Measurements from ENCODE around the gene GRIFIN.

The GRIFIN gene

GRCh38 chr7:2512179-2512661, 36.0 kb upstream of the GRIFIN start:
- DNase-seq = no peak

DNA sequence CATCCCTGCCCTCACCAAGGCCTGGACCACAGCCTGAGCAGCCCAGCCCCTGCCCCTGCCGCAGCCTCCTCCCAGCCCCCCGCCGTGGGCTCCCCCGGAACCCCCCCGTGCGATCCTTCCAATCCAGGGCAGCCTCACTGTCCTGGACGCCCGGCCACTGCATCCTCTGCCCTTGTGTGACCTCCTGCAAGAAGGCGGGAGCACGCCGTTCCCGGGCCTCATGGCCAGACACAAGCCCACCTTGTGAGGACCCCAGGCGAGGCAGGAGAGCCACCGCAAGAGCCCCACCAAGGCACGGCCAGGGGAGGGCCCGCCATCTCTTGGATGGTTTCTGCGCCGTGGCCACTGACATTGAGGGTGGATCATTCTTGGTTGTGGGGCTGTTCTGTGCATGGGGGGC, 35.6 kb upstream of the GRIFIN start:
- no peak for DNase-seq

DNA sequence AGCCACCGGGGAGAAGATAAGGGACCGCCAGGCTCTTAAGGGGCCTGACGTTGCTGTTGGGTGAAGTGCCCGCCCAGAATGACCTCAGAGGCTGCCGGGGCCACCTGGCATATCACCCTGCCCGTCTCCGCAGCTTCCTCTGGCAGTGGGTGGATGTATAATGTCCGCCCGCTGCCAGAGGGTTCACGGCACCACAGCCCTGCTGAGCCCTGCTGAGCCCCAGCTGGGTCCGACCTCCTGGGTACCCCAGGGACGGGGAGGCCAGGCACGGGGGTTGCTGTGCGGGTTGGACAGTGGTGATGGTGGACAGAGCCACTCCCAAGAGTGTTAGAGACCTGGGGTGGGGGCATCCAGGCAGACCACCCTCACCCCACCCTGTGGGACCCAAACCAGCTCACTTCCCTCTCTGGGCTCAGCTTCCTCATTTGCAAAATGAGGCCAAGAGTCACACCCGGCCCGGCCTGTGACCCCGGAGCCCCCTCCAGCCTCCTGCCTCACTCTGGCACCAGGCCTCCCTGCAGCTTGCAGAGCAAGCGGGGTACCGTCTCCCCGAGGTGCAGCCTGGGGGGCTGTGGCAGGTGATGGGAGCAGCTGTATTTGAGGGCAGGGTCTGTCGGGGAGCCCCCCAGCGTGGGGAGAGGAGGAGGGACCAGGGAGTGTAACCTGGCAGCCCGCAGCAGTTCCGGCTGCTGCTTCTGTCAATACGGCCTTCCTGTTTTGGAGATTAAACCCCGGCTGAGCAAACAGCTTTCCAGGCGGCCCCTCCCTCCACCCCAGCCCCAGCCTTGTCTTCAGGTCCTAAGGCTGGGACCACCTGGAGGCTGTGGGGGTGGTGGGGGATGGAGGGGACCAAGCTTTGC, 34.9 kb upstream of the GRIFIN start:
- DNase-seq = no peak

DNA sequence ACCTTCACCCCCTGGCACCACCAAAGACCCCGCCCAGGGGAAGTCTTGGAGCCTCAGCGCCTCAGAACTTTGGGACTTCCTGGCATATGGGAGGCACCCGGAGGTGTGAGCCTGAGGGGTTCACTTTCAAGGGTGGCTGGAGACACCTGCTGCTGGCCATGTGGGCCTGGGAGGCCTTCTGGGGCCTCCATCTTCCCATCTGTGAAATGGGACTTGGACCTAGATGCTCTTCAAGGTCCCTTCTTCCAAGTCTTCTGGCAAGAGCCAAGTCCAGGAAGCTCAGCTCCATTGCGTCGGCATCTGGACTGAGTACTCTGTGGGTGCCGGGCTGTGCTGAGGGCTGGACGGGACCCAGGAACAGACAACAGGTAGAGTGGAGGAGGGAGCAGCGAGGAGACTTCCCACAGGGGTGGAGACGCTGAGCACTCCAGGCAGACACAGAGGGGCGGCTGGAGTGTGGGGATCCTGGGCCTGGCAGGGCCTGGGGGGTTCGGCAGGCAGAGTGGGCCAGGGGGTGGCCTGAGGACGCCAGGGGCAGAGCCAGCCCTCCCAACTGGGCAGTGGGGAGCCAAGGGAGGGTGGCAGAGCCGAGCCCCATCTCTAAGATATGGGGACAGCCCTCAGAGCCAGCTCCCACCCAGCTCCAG, 34.1 kb upstream of the GRIFIN start:
- DNase-seq = no peak

DNA sequence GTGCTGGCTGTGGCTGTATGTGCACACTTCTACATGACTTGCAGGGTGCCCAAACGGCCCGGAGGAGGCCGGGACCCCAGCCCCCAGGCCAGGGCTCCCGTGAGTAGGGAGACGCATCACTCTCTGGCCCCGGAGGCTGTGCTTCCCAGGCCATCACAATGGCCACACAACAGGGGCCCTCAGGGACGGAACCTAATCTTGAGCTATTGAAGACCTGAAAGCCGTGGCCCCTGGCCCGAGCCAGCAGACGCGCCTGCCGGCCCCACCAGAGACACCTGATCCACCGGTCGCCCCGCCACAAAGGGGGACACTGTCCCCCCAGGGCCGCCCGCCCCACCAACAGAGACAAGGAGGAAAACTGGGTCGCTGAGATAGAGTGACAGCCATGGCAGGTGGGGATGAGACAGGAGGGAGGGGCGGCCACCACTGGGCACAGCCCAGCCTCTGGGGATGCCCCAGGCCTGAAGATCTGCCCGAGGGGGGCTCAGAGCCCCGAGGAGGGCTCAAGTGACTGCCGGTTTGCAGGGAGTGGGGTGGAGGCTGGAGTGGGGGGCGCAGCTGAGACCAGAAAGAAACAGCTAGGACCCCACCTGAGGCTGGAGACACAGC, 33.2 kb upstream of the GRIFIN start:
- no peak for DNase-seq

- DNase-seq = no peak
Observed at GRCh38 chr7:2508327-2509215, 32.4 kb upstream of the GRIFIN start.

DNA sequence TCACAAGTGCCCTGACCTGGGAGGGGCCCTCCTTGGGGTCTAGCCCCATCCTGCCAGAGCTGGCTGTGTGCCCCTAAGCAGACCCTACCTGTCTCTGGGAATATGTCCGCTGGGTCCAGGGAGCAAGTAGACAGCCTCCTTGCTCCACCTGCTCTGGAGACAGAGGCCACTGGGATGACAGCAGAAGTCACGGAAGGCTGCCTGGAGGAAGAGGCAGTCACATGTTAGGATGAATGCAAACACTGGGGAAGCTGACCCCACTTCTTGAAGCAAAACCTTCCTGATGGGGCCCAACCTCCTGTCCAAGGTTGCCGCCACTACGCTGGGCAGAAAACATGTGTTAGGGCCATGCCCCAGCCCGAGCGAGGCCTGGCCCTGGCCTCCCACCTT, 31.7 kb upstream of the GRIFIN start:
- no peak for DNase-seq

DNA sequence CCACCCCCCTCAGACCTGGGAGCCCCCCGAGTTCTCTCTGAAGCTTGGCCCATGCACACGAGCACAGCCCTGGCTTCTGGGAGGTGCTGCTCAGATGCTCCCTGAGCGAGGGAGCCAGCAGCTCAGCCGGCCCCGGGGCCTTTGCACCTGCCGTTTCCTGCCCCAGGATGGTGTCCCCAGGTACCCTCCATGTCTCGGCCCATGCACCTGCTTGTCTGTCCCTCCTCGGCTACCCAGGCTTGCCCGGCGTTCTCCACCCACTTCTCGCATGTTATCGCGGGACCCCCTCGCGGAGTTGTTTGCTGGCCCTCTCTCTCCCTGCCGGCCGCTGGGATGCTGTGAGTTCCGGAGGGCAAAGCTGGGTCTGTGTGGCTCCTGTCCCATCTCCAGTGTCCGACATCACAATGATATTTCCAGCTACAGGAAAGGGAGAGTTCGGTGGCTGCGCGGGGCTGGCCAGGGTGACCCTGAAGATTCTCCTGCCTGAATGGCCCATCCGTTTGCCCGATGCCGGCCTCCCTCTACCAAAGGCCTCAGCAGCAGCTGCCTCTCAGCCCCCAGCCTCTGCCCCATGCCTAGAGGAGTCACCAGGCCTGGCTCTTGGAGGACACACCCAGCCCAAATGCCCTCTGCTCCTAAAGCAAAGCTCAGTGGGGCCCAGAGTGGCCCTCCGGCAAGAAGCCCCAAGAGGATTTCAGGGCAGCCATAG, 31.2 kb upstream of the GRIFIN start:
- DNase-seq = no peak

DNA sequence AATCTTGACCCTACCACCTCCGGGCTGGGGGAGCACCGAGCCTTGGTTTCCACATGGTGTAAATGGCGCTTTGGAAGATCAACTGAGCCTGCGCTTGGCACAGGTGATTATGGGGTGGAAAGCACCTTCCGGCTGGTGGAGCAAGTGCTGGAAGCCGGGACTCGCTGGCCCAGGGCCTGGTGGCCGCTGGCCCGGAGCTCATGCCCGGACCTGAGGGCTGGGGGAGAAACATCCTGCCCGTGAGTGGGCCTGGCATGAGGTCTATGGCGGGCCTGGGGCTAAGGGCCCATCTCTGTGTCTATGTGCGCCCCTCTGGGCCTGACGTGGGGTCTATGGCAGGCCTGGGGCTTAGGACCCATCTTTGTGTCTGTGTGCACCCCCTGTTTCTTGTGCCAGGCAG, 29.2 kb upstream of the GRIFIN start:
- no peak for DNase-seq

DNA sequence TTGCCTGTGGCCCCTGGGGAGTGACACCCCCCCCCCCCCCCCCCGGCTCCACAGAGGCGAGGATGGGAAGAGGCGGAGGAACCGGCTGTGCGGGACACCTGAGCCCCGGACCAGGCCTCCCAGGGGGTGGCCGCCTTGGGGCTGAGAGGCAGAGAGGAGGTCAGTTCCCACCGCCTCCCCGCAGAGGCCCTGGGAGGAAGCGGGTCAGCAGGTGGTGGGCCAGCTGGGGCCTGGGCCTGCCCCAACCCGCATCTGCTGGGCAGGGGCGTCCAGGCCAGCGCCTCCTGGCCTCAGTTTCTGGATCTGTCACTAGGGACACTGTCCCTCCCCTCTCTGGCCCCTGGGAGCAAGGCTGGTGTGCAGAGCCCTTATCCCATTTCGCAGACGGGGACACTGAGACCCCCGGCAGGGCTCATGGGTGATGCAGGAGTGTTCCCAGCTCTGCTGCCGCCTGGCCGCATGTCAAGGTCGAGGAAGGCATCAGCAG, 28.7 kb upstream of the GRIFIN start:
- no peak for DNase-seq

DNA sequence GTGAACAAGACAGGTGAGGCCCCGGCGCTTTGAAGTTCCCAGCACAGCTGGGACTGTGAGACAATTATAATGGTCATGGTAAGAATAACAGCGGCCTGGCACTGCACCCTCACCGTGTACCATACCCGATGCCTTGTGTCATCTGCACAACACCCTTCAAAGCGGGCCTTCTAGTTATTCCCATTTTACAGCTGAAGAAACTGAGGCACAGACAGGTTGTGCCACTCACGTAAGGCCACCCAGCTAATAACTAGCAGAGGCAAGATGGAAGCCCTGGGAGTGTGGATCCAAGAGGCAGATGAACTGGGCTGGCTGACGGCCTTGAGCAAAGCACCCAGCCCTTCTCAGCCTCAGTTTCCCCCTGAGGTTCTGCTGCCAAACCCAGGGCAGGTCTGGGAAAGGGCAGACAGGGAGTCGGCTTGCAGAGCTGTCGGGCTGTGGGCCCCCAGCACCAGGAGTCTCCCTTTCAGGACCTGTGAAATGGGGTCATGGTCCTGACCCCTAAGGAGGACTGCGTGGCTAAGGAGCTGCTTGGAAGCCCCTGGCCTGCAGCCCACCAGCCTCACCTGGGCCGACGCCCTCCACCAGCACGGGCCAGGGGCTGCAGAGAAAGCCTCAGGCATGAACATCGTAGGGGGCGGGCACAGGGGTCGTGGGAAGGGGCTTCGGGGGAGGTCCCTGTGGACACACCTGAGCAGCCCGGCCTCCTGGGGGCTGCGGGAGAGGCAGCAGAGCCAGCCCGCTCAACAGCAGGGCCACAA, 28.1 kb upstream of the GRIFIN start:
- DNase-seq = no peak

DNA sequence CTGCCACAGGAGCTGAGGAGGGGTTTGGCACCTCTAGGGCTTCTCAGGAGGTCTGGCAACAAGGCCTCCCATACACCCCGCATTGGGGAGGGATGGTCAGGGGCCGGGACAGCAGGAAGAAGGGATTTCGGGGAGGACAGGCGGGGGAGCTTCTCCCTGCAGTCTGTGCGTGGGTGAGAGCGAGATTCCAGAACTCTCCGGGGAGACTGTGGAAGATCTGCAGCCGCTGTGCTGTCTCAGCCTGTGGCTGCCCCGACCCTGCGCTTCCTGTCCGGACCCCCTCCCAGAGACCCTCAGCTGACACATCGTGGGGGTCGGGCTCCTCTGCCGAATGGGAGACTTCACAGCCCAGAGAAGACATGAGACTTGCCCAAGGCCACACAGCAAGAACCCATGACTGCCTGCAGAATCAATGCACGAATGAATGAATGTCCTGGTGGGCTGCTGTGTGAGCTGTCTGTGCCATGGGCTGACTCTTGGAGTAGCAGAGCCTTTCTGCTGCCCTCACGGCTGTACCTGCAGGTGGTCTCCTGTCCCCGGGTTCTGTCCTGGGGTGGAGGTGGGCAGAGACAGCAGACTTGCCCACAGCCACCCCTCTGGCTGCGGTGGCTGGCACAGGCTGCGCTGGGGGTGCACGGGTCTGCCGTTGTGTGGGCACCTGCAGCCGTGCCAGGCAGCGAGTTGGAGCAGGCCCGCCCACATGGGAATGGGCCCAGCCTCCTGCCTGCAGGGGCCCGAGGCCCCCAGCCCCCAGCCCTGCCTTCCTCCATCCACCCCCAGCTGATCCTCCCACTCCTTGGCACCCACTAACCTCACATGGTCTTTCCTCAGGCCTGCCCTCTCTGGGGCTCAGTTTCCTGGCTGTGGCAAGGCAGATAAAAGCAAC, 27.1 kb upstream of the GRIFIN start:
- DNase-seq = no peak

DNA sequence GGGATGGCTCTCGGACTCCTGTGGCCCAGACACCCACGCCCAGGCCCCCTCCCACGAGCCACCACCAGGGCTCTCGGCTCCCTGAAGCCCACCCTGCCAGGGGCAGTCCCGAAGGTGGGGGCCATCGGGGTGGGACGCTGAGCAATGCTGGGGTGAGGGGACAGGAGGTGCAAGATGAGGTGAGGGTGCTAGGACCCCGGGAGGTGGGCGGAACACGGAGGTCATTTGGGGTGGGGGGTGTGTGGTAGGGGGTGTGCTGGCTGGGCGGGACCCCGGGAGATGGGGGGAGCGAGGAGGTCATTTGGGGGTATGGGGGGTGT, 26.4 kb upstream of the GRIFIN start:
- no peak for DNase-seq

- no peak for DNase-seq
Observed at GRCh38 chr7:2501947-2502646, 25.9 kb upstream of the GRIFIN start.

- no peak for DNase-seq
Observed at GRCh38 chr7:2500701-2501100, 24.5 kb upstream of the GRIFIN start.

DNA sequence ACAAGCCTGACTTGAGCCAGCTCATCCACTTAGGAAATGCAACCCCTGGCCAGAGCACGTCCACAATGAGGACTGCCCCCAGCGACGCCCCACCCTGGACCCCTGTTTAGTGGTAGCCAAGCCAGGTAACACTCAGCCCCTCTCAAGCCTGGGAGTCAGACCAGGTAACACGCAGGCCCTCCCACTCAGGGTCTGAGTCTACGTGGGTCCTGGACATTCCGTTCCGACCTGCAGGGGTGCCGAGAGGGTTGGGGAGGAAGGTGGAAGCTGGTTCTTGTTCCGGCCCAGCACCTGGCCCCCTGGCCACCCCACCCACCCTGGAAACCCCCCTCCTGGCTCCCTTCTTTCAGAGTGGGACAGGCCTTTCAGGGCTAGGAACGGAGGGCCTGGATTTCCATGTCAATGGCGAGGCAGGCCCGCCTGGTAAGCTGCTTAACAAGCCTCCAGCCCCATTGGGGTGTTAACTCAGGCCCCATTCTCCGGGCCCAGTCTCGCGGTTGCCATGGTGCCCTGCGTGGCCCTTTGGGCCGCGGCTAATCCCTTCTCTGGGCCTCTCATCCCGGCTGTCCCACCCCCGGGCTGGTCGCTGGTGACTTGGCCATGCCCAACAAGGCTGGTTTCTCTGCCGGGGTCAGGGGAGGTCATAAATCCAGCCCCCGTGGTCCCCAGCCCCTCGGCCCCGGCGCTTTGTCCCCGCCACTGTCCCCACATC, 23.7 kb upstream of the GRIFIN start:
- DNase-seq = no peak

- no peak for DNase-seq
Observed at GRCh38 chr7:2499181-2499580, 23.0 kb upstream of the GRIFIN start.

DNA sequence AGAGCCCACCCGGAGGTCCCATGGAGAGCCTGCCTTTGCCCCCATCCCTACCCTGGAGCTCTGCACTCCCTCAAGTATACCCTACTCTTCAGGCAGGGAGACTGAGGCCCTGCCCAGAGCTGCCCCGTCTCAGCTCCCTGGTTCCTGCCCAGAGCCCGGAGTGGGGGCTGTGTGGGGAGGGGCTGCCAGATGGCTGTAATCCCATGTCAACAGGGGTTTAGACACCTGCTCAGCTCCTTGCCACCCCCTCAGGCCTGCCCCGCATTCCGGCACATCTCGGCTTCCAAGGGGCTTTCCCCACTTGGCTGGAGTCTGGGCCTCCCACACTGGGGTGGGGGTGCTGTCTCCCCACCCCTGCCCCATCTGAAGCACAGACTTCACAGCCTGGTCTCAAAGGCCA, 22.5 kb upstream of the GRIFIN start:
- no peak for DNase-seq
